HEK293 (cell line): Measurements from ENCODE around the gene AHCYL2.
A peak's percentile ranks its signal among the peaks of the same experiment; 100 is the strongest.
"Not testable (repeated sequence)": the region's sequence is repeated elsewhere in the genome, so short reads cannot be mapped to it uniquely, and the experiment has no call there.

ENCODE experiments used
- CTCF ChIA-PET: fragments of 350-600 bp; formaldehyde crosslinking; extraction: SDS; loops from one replicate; lab custom pipeline; 2021; ENCODE audit warnings: antibody characterized with exemption; lab: Yijun Ruan, JAX
- POLR2A ChIA-PET: fragments of 300-600 bp; formaldehyde crosslinking; extraction: SDS; loops from one replicate; lab custom pipeline; 2020; ENCODE audit warnings: antibody characterized with exemption, inconsistent platforms; lab: Yijun Ruan, JAX
- H3K27ac ChIP-seq: fragments of 200-500 bp; sonication (Bioruptor generic); 2 replicates; pipeline ENCODE4 v1.5.1; 2014; ENCODE audit warnings: low read depth, low read length, control low read depth, inconsistent platforms; ENCODE audit errors: extremely low read depth
- H3K36me3 ChIP-seq, 2 experiments: fragments of 200-500 bp in 1 of 2; sonication (Bioruptor generic) in 1 of 2; 1 replicate in 1 of 2; 2 replicates in 1 of 2; pipeline ENCODE4 v1.5.1; 2014 to 2017; ENCODE audit warnings: inconsistent platforms in 2 of 2, low read length in 2 of 2; ENCODE audit not compliant: control insufficient read depth in 2 of 2, insufficient read depth in 1 of 2
- H3K4me1 ChIP-seq: fragments of 200-500 bp; sonication (Bioruptor generic); 2 replicates; pipeline ENCODE4 v1.5.1; 2014; ENCODE audit warnings: mild to moderate bottlenecking, low read length, inconsistent platforms; ENCODE audit not compliant: control insufficient read depth, insufficient read depth
- H3K4me3 ChIP-seq: 2 replicates; pipeline ENCODE4 v1.5.1; 2011; ENCODE audit warnings: low read depth, mild to moderate bottlenecking, control low read depth, low read length, moderate library complexity
- H3K9me3 ChIP-seq: fragments of 200-500 bp; sonication (Bioruptor generic); 2 replicates; pipeline ENCODE4 v1.5.1; 2014; ENCODE audit warnings: low read depth, low read length, inconsistent platforms; ENCODE audit not compliant: control insufficient read depth, insufficient read depth
- ZBTB20 ChIP-seq: fragments of 450-650 bp; formaldehyde crosslinking; IDR thresholded peaks from 2 replicates; pipeline ENCODE4 v1.5.1; 2016; ENCODE audit warnings: missing biosample characterization, missing genetic modification characterization
- ZNF10 ChIP-seq: fragments of 450-650 bp; formaldehyde crosslinking; IDR thresholded peaks from 2 replicates; pipeline ENCODE4 v1.5.1; 2017; ENCODE audit warnings: missing biosample characterization, missing genetic modification characterization
- ZNF416 ChIP-seq: fragments of 450-650 bp; formaldehyde crosslinking; IDR thresholded peaks from 2 replicates; pipeline ENCODE4 v1.5.1; 2016; ENCODE audit warnings: missing biosample characterization, missing genetic modification characterization
- ZNF626 ChIP-seq: fragments of 450-650 bp; sonication (Bioruptor Pico); formaldehyde crosslinking; IDR thresholded peaks from 2 replicates; pipeline ENCODE4 v1.5.1; 2018; ENCODE audit warnings: missing biosample characterization, missing genetic modification characterization, inconsistent platforms
- ZNF664 ChIP-seq: fragments of 450-650 bp; formaldehyde crosslinking; IDR thresholded peaks from 2 replicates; pipeline ENCODE4 v1.5.1; 2016; ENCODE audit warnings: missing biosample characterization, missing genetic modification characterization
- ZNF707 ChIP-seq: fragments of 450-650 bp; formaldehyde crosslinking; IDR thresholded peaks from 2 replicates; pipeline ENCODE4 v1.5.1; 2016; ENCODE audit warnings: missing biosample characterization, missing genetic modification characterization
- ZNF768 ChIP-seq: fragments of 450-650 bp; formaldehyde crosslinking; IDR thresholded peaks from 2 replicates; pipeline ENCODE4 v1.5.1; 2018; ENCODE audit warnings: missing biosample characterization, mild to moderate bottlenecking, missing genetic modification characterization
- TF ChIP-seq, protein P1 (sequence below): fragments of 450-650 bp; formaldehyde crosslinking; conservative IDR thresholded peaks from 2 replicates; pipeline ENCODE4 v1.5.1; 2016; ENCODE audit warnings: low read depth, missing biosample characterization, missing genetic modification characterization
- TF ChIP-seq, protein P2 (sequence below): fragments of 450-650 bp; IDR thresholded peaks from 2 replicates; pipeline ENCODE4 v1.5.1; 2018; ENCODE audit warnings: missing biosample characterization, mild to moderate bottlenecking, missing genetic modification characterization
- TF ChIP-seq, protein P3 (sequence below): fragments of 450-650 bp; formaldehyde crosslinking; IDR thresholded peaks from 2 replicates; pipeline ENCODE4 v1.5.0; 2017; ENCODE audit warnings: missing biosample characterization, missing genetic modification characterization, borderline replicate concordance
- TF ChIP-seq, protein P4 (sequence below): fragments of 450-650 bp; formaldehyde crosslinking; IDR thresholded peaks from 2 replicates; pipeline ENCODE4 v1.5.1; 2016; ENCODE audit warnings: missing biosample characterization, missing genetic modification characterization, low read depth
- TF ChIP-seq, protein P5 (sequence below): fragments of 450-650 bp; formaldehyde crosslinking; IDR thresholded peaks from 2 replicates; pipeline ENCODE4 v1.5.1; 2017; ENCODE audit warnings: missing biosample characterization, missing genetic modification characterization

Gene AHCYL2

DNA sequence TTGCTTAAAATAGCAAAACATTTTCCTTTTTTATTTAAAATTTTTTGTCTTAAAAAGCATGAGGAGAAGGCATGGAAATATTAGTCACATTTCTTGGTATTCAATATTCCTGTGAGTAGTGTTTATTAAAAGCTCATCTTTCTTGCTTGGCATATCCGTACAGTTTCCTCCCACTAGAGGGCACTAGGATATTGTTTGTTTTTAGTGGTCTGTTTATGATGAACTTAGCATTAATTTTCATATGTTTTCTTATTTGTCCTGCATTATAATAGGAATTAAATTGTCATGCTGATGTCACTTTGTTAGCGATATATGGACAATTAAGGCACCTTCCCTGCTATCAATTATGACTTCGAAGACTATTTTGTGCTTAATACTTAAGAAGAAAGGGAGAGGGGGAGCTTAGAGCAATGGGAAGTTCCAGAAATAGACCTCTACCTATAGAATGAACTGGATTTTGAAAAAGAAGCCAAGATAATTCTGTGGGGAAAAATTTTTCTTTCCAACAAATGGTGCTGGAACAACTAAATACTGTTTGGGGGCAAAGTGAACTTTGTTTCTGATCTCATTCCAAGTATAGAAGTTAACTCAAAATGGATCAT lies 118.4 kb downstream of the AHCYL2 start (continued):
- TF ChIP-seq, protein P1, sequence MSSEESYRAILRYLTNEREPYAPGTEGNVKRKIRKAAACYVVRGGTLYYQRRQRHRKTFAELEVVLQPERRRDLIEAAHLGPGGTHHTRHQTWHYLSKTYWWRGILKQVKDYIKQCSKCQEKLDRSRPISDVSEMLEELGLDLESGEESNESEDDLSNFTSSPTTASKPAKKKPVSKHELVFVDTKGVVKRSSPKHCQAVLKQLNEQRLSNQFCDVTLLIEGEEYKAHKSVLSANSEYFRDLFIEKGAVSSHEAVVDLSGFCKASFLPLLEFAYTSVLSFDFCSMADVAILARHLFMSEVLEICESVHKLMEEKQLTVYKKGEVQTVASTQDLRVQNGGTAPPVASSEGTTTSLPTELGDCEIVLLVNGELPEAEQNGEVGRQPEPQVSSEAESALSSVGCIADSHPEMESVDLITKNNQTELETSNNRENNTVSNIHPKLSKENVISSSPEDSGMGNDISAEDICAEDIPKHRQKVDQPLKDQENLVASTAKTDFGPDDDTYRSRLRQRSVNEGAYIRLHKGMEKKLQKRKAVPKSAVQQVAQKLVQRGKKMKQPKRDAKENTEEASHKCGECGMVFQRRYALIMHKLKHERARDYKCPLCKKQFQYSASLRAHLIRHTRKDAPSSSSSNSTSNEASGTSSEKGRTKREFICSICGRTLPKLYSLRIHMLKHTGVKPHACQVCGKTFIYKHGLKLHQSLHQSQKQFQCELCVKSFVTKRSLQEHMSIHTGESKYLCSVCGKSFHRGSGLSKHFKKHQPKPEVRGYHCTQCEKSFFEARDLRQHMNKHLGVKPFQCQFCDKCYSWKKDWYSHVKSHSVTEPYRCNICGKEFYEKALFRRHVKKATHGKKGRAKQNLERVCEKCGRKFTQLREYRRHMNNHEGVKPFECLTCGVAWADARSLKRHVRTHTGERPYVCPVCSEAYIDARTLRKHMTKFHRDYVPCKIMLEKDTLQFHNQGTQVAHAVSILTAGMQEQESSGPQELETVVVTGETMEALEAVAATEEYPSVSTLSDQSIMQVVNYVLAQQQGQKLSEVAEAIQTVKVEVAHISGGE: no peak
- TF ChIP-seq ZNF626 (0 out of 2 replicates have a peak, but pooled peaks have one; percentile 24), ZNF416 (tag by site-specific recombination) (no peak)
- TF ChIP-seq, all 188 proteins: peak for 4

DNA sequence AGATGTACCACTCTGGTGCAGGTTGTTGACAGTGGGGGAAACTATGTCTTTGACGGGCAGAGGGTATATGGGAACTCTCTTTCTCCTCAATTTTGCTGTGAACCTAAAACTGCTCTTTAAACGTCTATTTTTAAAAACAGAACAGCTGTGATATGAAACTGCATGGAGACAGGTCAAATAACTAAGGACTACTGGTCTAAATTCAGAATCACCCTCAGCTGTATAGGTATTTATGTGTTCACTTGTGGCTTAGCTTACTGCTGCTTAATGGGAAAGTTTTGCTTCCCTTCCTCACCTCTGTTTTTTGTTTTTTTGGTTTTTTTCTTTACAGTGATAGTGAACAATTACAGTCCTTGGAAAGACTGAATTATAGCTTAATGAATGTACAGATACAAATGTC lies 122.5 kb downstream of the AHCYL2 start:
- Histone ChIP-seq H3K9me3 (no peaks in the 10 kb centered on the region), H3K4me1 (no peaks in the 10 kb centered on the region), H3K27ac (no peak overlapping the region)
- POLR2A ChIA-PET: no interaction called here
- no peak for TF ChIP-seq ZNF664 (tag by site-specific recombination)
- TF ChIP-seq ZNF768: no peak
- TF ChIP-seq, all 188 proteins: peak for 0
- CTCF ChIA-PET: interaction anchor here (0.5 to 1.2 kb wide), 4 partner anchors 29 to 385 kb away, joined by 3 read pairs; no protein-coding TSS in a partner anchor
- Histone ChIP-seq H3K36me3 (no peaks in the 10 kb centered on the region), H3K4me3 (no peak overlapping the region)

DNA sequence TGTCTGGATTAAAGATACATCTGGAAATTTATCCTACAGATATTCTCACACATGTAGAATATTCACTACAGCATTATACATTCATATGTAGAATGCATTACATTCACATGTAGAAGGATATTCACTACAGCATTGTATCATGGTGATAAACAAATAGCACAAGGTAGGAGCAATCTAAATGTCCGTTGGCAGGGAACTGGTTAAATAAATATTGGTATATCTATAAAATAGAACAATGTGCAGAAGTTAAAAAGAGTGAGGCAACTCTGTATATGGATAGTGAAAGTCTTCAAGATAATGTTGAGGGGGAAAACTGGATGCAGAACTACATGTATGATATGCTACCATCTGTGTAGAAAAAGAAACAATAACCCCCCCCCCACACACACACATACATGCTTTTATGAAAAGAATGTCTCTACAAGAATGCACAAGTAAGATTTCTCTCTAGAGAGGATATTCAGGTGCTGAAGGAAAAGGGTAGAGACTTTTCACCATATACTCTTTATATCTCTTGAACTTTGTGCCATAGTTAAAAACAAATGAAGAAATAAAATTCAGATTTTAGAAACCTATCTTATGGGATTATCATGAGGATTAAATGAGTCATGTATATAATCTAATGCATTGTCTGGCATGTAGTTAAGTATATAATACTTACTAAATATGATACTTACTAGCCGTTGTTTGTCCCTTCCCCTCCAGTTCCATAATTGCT lies 123.4 kb downstream of the AHCYL2 start:
- ChIA-PET CTCF (interaction anchor here (1.2 to 1.4 kb wide), 2 partner anchors 20 to 28 kb away, joined by 3 to 6 read pairs; no protein-coding TSS in a partner anchor), POLR2A (no interaction called here)
- Histone ChIP-seq H3K9me3 (no peaks in the 10 kb centered on the region), H3K27ac (no peak overlapping the region), H3K4me3 (no peak overlapping the region), H3K36me3 (no peaks in the 10 kb centered on the region), H3K4me1 (no peaks in the 10 kb centered on the region)
- TF ChIP-seq, protein P2, sequence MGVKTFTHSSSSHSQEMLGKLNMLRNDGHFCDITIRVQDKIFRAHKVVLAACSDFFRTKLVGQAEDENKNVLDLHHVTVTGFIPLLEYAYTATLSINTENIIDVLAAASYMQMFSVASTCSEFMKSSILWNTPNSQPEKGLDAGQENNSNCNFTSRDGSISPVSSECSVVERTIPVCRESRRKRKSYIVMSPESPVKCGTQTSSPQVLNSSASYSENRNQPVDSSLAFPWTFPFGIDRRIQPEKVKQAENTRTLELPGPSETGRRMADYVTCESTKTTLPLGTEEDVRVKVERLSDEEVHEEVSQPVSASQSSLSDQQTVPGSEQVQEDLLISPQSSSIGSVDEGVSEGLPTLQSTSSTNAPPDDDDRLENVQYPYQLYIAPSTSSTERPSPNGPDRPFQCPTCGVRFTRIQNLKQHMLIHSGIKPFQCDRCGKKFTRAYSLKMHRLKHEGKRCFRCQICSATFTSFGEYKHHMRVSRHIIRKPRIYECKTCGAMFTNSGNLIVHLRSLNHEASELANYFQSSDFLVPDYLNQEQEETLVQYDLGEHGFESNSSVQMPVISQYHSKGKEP: no peak
- no peak for TF ChIP-seq ZNF707
- TF ChIP-seq ZNF10 (tag by site-specific recombination): no peak
- no peak for TF ChIP-seq ZBTB20 (tag by site-specific recombination)

DNA sequence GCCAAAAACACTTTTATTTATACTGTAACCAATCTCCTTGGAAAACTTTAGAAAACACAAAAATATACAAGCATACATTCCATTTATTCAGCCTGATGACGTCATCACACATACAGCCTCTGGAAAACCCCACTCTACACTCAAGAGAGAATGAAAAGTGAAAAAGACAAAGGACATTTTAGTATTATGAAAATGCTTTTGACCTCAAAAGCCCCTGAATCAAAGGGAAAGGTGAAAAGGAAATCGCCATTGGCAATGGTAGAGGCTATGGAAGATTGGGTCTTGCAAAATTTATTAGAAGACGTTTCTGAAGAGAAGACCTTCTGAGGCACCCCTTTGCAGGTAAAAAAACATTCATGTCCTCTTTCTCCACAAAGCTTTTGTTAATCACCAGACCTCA lies 126.5 kb downstream of the AHCYL2 start:
- POLR2A ChIA-PET: no interaction called here
- TF ChIP-seq, protein P3, sequence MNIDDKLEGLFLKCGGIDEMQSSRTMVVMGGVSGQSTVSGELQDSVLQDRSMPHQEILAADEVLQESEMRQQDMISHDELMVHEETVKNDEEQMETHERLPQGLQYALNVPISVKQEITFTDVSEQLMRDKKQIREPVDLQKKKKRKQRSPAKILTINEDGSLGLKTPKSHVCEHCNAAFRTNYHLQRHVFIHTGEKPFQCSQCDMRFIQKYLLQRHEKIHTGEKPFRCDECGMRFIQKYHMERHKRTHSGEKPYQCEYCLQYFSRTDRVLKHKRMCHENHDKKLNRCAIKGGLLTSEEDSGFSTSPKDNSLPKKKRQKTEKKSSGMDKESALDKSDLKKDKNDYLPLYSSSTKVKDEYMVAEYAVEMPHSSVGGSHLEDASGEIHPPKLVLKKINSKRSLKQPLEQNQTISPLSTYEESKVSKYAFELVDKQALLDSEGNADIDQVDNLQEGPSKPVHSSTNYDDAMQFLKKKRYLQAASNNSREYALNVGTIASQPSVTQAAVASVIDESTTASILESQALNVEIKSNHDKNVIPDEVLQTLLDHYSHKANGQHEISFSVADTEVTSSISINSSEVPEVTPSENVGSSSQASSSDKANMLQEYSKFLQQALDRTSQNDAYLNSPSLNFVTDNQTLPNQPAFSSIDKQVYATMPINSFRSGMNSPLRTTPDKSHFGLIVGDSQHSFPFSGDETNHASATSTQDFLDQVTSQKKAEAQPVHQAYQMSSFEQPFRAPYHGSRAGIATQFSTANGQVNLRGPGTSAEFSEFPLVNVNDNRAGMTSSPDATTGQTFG (tag by site-specific recombination): no peak
- TF ChIP-seq, protein P4, sequence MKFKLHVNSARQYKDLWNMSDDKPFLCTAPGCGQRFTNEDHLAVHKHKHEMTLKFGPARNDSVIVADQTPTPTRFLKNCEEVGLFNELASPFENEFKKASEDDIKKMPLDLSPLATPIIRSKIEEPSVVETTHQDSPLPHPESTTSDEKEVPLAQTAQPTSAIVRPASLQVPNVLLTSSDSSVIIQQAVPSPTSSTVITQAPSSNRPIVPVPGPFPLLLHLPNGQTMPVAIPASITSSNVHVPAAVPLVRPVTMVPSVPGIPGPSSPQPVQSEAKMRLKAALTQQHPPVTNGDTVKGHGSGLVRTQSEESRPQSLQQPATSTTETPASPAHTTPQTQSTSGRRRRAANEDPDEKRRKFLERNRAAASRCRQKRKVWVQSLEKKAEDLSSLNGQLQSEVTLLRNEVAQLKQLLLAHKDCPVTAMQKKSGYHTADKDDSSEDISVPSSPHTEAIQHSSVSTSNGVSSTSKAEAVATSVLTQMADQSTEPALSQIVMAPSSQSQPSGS (tag by site-specific recombination): peak; percentile 77
- TF ChIP-seq, protein P5, sequence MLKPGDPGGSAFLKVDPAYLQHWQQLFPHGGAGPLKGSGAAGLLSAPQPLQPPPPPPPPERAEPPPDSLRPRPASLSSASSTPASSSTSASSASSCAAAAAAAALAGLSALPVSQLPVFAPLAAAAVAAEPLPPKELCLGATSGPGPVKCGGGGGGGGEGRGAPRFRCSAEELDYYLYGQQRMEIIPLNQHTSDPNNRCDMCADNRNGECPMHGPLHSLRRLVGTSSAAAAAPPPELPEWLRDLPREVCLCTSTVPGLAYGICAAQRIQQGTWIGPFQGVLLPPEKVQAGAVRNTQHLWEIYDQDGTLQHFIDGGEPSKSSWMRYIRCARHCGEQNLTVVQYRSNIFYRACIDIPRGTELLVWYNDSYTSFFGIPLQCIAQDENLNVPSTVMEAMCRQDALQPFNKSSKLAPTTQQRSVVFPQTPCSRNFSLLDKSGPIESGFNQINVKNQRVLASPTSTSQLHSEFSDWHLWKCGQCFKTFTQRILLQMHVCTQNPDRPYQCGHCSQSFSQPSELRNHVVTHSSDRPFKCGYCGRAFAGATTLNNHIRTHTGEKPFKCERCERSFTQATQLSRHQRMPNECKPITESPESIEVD (tag by site-specific recombination): 0 out of 2 replicates have a peak, but pooled peaks have one; percentile 30
- TF ChIP-seq, all 188 proteins: peak for 2
- CTCF ChIA-PET: interaction anchor here (1.6 kb wide), 1 partner anchor 8 kb away, joined by 5 read pairs; no protein-coding TSS in a partner anchor
- no peaks in the 10 kb centered on the region for H3K36me3 ChIP-seq
- H3K9me3 ChIP-seq: no peaks in the 10 kb centered on the region
- H3K27ac ChIP-seq: no peak overlapping the region
- no peaks in the 10 kb centered on the region; the same call in 1 of the 2 replicates for H3K4me1 ChIP-seq
- H3K4me3 ChIP-seq: no peak overlapping the region

DNA sequence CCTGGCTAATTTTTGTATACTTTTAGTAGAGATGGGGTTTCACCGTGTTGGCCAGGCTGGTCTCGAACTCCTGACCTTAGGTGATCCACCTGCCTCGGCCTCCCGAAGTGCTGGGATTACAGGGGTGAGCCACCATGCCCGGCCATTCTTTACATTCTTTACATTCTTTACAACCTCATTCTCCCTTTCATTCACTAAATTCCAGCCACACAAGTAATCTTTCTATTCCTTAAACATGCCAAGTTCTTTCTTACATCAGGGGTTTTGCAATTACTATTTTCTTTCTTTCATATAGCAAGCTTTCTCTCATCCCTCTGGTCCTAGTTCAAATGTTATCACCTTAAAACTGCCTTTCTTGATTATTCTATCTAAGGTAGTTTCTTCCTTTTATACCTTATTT lies 128.3 kb downstream of the AHCYL2 start:
- CTCF ChIA-PET: interaction anchor here (0.7 to 1.9 kb wide), 3 partner anchors 15 to 141 kb away, joined by 4 to 8 read pairs (median 5); no protein-coding TSS in a partner anchor

More for the DNA sequence above, 128.3 kb downstream of the AHCYL2 start:
- H3K4me3 ChIP-seq, H3K9me3 ChIP-seq, POLR2A ChIA-PET, H3K36me3 ChIP-seq, H3K4me1 ChIP-seq, H3K27ac ChIP-seq: not testable (repeated sequence)
